ENCODE data around the gene ZBTB46.
"Not testable (repeated sequence)": the region's sequence is repeated elsewhere in the genome, so short reads cannot be mapped to it uniquely, and the experiment has no call there.

ZBTB46 gene

GRCh38 chr20:63790572-63791168 lies 40.4 kb downstream of the ZBTB46 start:
- DNase-seq (ENCODE audit: low read depth in 2 of 2, low spot score in 1 of 2), result no peak

GRCh38 chr20:63789836-63790571 lies 41.1 kb downstream of the ZBTB46 start:
- no peak for DNase-seq (ENCODE audit: low read depth in 2 of 2, low spot score in 1 of 2)

DNA sequence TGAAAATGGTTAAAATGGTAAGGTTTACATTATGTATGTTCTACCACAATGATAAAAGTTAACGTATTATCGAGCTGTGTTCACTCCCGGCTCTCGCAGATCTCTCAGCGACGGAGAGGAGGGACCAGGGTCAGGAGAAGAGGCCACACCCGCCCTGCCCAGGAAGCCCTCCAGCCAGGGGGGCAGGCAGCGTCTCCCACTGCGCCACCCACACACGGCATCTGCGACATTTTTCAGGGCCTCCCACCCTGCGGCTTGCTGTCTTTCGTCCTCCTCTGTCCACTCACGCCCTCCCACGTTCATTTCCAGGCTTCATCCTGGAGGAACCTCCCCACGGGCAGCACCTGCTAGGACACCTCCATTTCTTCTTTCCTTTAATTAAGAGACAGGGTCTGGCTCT lies 43.3 kb downstream of the ZBTB46 start:
- no peak for DNase-seq (ENCODE audit: low read depth in 2 of 2, low spot score in 1 of 2)

- no peak for DNase-seq (ENCODE audit: low read depth in 2 of 2, low spot score in 1 of 2)
Observed at GRCh38 chr20:63787302-63787701, 43.8 kb downstream of the ZBTB46 start.

DNA sequence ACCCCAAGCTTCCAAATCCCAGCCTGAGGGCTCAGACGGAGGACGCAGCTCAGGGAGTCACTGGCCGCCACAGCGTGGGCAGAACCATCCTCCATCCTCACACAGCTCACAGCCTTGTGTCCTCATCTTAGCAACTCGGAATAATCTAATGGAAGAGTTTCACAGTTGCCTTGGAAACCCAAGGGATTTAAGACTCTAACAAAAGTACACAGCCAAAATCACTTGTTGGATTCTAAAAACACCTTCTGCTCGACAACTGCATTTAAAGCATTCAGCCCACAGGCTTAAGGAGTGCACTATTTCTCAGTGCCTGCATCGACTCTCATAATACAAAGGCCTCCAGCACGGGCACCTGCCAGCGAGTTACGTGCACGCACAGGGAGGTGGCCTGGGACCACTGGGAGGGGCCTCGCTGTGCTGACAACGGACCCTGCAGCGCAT lies 45.4 kb downstream of the ZBTB46 start:
- no peak for DNase-seq (ENCODE audit: low read depth in 2 of 2, low spot score in 1 of 2)

DNA sequence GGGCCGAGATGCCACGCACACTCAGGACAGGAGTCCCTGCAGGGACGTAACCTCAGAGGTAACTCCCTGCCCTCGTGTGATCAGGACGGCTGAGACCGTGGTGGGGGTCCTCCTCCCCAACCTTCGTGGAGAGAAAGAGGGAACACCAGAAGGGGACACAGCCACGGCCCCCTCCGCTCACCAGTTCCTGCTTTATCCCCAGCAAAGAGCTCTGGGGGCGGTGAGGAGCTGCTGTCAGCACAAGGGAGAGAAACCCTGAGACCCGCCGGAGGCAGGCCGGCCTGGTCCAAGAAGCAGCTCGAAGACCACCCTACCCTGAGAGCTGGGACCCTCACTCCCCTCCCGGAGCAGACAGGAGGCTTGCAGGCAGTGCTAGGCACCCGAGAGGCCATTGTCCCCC lies 47.1 kb downstream of the ZBTB46 start:
- DNase-seq (ENCODE audit: low read depth in 2 of 2, low spot score in 1 of 2), result no peak

DNA sequence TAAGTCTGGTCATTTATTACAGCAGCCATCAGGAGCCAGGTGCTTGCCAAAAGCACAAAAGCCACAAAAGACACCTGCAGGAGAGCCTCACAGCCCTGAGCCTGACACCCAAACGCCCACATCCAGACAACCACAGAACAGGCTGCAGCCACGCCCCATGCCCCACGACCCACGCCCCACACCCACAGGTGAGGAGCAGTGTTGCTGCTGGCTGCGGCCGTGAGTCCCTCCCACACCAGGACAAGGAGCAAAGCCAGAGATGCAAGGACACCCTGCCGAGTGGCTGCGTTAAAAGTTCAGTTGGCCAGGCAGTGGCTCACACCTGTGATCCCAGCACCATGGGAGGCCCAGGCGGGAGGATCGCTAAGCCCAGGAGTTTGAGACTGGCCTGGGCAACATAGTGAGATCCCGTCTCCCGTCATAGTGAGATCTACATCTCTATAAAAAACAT lies 48.5 kb downstream of the ZBTB46 start:
- DNase-seq (ENCODE audit: low read depth in 2 of 2, low spot score in 1 of 2), result no peak

- peak in 1 of 2 donors; percentile 35 for DNase-seq (ENCODE audit: low read depth in 2 of 2, low spot score in 1 of 2)
Observed at GRCh38 chr20:63782051-63782471, 49.0 kb downstream of the ZBTB46 start.

GRCh38 chr20:63781181-63781580 lies 49.9 kb downstream of the ZBTB46 start:
- DNase-seq (ENCODE audit: low read depth in 2 of 2, low spot score in 1 of 2), result no peak

DNA sequence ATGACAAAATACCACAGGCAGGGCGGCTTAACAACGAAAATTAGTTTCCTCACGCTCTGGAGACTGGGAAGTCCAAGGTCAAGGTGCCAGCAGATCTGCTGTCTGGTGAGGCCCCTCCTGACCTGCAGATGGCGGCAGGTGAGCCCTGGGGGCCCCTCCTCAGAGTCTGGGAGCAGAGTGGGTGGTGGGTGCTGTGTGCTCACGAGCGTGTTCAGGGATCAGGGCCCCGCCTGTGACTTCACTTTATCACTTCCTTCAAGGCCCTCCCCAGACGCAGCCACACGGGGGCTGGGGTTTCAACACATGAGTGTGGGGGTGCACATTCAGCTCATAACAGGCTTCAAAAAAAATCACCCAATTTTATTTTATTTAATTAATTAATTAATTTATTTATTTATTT lies 52.2 kb downstream of the ZBTB46 start:
- DNase-seq (ENCODE audit: low read depth in 2 of 2, low spot score in 1 of 2), result no peak

- no peak for DNase-seq (ENCODE audit: low read depth in 2 of 2, low spot score in 1 of 2)
Observed at GRCh38 chr20:63778034-63778752, 52.9 kb downstream of the ZBTB46 start.

DNA sequence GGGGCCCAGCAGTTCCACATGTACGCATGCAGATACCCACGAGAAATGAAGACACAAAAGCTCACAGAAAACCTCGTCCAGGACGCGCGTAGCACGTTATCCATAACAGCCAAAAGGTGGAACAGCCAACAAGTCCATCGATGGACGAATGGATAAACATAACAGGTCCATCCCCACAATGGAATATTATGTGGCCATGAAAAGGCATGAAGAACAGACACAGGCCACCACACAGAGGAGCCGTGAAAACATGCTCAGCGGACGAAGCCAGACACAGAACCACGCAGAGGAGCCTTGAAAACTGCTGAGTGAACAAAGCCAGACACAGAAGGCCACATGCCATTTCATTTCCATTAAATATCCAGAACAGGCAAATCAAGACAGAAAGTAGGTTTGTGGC lies 53.5 kb downstream of the ZBTB46 start:
- no peak for DNase-seq (ENCODE audit: low read depth in 2 of 2, low spot score in 1 of 2)

DNA sequence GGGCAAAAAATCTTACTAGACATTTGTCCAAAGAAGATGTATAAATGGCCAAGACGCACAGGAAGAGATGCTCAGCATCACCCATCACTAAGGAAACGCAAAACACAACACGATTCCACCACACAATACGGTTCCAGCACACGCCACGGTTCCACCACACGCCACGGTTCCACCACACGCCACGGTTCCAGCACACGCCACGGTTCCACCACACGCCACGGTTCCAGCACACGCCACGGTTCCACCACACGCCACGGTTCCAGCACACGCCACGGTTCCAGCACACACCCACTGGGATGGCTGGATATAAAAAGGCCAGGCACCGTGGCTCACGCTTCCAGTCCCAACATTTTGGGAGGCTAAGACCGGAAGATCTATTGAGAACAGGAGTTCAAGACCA lies 54.2 kb downstream of the ZBTB46 start:
- not testable (repeated sequence) for DNase-seq (ENCODE audit: low read depth in 2 of 2, low spot score in 1 of 2)

DNA sequence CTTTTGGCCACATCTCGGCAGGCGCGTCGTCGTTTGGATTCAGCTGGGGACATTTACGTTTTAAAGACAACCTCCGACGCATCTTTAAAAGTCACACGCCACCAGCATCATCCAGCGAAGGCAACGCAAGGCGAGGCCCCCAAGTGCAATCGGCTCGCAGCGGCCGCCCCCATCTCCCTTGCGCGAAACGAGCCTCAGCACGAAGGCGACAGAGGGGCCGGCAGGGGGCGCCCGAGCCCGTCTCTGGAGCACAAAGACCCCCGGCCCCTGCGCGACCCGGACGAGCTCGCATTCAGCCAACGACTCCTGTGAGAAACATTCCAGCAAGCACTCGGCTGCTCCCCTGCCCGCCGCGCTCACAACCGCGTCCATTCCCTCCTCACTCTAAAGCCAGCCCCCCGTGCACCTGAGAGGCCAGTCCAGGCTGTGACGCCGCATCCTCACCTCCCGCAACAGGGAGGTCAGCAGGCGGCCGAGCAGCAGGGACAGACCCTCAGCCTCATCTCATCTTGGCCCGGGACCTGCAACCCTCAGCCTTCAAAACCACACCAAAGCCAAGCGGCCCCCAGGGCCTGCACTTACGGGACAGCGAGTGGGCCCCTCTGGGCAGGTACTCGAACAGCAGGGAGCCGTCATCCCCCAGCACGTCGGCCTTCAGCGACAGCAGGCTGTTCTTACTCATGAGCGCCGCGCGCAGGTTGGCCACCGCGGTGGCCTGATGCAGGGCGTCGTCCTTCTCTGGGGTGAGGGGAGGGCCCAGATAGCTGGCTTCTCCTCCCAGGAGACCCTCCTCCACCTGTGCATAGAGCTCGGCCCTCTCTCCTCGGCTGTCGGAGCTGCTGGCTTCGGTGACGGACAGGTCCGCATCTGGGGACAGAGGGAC lies 55.7 kb downstream of the ZBTB46 start:
- no peak for DNase-seq (ENCODE audit: low read depth in 2 of 2, low spot score in 1 of 2)

GRCh38 chr20:63774306-63774705 lies 56.8 kb downstream of the ZBTB46 start:
- DNase-seq (ENCODE audit: low read depth in 2 of 2, low spot score in 1 of 2), result no peak

GRCh38 chr20:63773571-63774241 lies 57.4 kb downstream of the ZBTB46 start:
- DNase-seq (ENCODE audit: low read depth in 2 of 2, low spot score in 1 of 2), result no peak

DNA sequence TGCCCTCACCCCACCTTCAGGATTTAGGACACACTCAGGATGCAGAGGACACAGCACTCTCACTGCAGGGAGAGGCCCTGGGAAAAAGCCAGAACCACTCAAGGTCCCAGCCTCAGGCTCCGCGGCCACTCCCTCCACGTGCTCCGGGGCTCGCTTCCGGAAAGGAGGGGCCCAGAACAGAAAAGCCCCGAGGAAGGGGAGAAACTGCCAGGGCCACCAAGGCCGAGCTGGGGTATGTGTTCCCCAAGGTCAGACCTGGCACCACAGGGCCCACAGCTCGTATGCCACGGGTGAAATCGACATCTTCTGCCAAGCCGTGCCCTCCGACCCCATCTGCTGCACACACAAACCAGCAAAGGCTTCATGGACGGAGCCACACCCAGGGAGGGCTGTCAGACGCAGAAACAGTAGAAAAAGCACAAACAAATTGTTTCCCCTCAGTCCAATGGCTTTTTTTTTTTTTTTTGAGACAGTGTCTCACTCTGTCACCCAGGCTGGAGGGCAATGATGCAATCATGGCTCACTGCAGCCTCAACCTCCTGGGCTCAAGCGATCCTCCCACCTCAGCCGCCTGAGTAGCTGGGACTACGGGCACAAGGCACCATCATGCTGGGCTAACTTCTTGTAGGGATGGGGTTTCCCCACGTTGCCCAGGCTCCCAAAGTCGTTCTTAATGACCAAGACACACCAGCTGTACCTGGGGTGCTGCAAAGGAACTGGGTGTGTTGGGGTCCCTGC lies 58.1 kb downstream of the ZBTB46 start:
- no peak for DNase-seq (ENCODE audit: low read depth in 2 of 2, low spot score in 1 of 2)

GRCh38 chr20:63771046-63771707 lies 59.9 kb downstream of the ZBTB46 start:
- DNase-seq (ENCODE audit: low read depth in 2 of 2, low spot score in 1 of 2), result no peak

DNA sequence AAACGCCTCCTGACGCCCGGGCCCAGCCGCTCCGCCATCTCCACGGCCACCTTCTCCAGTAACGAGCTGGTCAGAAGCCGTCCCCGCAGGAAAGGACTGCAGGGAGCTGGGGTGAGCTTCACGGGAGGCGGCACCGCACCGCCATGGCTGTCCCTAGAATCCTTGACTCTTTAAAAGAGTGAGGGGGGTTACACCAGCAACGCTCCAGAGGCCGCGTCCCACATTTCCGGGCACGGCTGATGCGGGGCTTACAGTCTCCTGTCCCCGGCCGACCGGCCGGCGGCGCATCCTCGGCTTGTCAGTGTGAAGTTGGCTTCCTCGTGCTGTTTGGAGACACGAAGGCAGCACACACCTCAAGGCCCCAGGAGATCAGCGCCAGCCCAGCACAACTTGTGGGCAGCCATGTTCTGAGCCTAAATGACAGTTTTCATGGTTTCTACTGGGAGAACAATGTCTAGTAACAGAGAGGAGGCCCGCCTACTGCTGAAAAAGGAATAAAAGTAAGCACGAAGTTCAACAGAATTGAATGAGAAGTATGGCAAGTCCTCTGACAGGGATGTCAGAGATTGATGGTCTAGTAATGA lies 61.1 kb downstream of the ZBTB46 start:
- no peak for DNase-seq (ENCODE audit: low read depth in 2 of 2, low spot score in 1 of 2)
